ENCODE results near the gene GAREM1. TPM values are rescaled to one million over a fixed set of nuclear protein-coding genes. Genes with fewer than 3 reads are reported as not detected.

The GAREM1 gene
- total and polyA plus RNA-seq, 9 of the 15 experiments (the other 6 are each of a cell fraction or from before 2014, with no cell fraction given) = 0.03 to 0.33 (median 0.07) TPM; not detected in 1

DNA sequence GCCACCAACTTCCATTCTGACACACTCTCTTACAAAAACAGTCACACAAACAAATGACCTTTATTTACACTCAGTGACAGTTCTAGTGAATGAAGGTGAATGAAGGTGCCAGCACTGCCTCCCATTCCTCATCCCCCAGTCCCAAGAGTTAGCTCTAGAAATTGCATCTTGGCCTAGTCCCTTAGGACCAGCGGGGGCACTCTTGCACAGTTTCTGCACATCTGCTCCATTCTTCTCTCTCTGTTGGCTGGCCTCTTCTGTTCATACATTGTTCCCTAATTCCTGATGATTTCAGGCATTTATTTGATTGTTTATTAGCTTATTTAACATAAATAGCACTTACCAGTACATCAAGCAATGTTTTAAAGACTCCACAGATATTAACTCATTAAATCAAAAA is 30.9 kb downstream of the GAREM1 start:
- no peaks in the 10 kb centered on the region for H3K4me1 ChIP-seq (replicated peaks in 1 of 2; ENCODE audit: control insufficient read depth in 2 of 2, insufficient read depth in 2 of 2, low read length in 2 of 2)
- BruUV-seq (replicated peaks) = no TSS peak
- 0% methylated on average over 1 of the region's 1 CpG for WGBS (ENCODE audit: insufficient coverage, low coverage, missing lambda C conversion rate)
- no peak overlapping the region for H3K27ac ChIP-seq (ENCODE audit: extremely low read depth, low read depth, low read length)
- H3K79me2 ChIP-seq (ENCODE audit: control insufficient read depth, insufficient read depth, low read length) = no peaks in the 10 kb centered on the region
- no peak overlapping the region for H3K4me3 ChIP-seq
- H2AFZ ChIP-seq (ENCODE audit: low read depth, low read length) = no peak overlapping the region
- H3K9ac ChIP-seq (ENCODE audit: insufficient read depth in 1 of 2, low read depth in 2 of 2, low read length in 2 of 2) = no peak overlapping the region
- no peaks in the 10 kb centered on the region for H3K9me1 ChIP-seq (ENCODE audit: control insufficient read depth, insufficient read depth, low read length)
- DNase-seq (ENCODE audit: extremely low read depth in 1 of 4, low spot score in 3 of 4) (no peak), ATAC-seq (no peak), FAIRE-seq (no peak)
- intact Hi-C loops (cut with micrococcal nuclease) = no loop called here
- ChIA-PET CTCF (ENCODE audit: low intra/inter-chr PET ratio) (no interaction called here), POLR2A (no interaction called here)
- no peak overlapping the region for H3K4me2 ChIP-seq (ENCODE audit: insufficient read depth, low read length)
- H3K9me3 ChIP-seq (replicated peaks; ENCODE audit: control insufficient read depth, insufficient read depth, low read depth, low read length) = no peaks in the 10 kb centered on the region
- in situ Hi-C loops (cut with MboI) = no loop called here
- H4K20me1 ChIP-seq (replicated peaks; ENCODE audit: control insufficient read depth, insufficient read depth, low read length) = no peaks in the 10 kb centered on the region
- H3K36me3 ChIP-seq (ENCODE audit: control insufficient read depth, insufficient read depth, low read length) = no peaks in the 10 kb centered on the region
- no peaks in the 10 kb centered on the region for H3K27me3 ChIP-seq (ENCODE audit: control insufficient read depth in 2 of 2, insufficient read depth in 2 of 2, low read length in 2 of 2)
- TF ChIP-seq FOS (IDR thresholded peaks at IDR 0.05; ENCODE audit: extremely low read depth, insufficient read length) (no peak), IFI16 (CRISPR knock-in tag; IDR thresholded peaks at IDR 0.05) (no peak), ZC3H8 (IDR thresholded peaks at IDR 0.05) (no peak), DNMT1 (IDR thresholded peaks at IDR 0.05) (no peak), CBX3 (IDR thresholded peaks at IDR 0.05; ENCODE audit: borderline replicate concordance in 1 of 2, low read length in 2 of 2) (no peak), ZNF217 (CRISPR knock-in tag; IDR thresholded peaks at IDR 0.05) (no peak), U2AF2 (optimal IDR thresholded peaks at IDR 0.05; ENCODE audit: low read depth, low read length) (no peak), NONO (IDR thresholded peaks at IDR 0.05; ENCODE audit: low read depth in 2 of 2, low read length in 1 of 2) (no peak), CXXC5 (CRISPR knock-in tag; IDR thresholded peaks at IDR 0.05) (no peak), SIRT6 (IDR thresholded peaks at IDR 0.05; ENCODE audit: low read depth, low read length) (no peak), SRSF7 (optimal IDR thresholded peaks at IDR 0.05; ENCODE audit: low read depth, low read length) (no peak), MAZ (CRISPR knock-in tag; conservative IDR thresholded peaks at IDR 0.05 in 1 of 2, IDR thresholded peaks at IDR 0.05 in 1 of 2) (no peak)
- TF ChIP-seq, protein P1, sequence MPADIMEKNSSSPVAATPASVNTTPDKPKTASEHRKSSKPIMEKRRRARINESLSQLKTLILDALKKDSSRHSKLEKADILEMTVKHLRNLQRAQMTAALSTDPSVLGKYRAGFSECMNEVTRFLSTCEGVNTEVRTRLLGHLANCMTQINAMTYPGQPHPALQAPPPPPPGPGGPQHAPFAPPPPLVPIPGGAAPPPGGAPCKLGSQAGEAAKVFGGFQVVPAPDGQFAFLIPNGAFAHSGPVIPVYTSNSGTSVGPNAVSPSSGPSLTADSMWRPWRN (IDR thresholded peaks at IDR 0.05; ENCODE audit: low read depth) = no peak
- TF ChIP-seq, protein P2, sequence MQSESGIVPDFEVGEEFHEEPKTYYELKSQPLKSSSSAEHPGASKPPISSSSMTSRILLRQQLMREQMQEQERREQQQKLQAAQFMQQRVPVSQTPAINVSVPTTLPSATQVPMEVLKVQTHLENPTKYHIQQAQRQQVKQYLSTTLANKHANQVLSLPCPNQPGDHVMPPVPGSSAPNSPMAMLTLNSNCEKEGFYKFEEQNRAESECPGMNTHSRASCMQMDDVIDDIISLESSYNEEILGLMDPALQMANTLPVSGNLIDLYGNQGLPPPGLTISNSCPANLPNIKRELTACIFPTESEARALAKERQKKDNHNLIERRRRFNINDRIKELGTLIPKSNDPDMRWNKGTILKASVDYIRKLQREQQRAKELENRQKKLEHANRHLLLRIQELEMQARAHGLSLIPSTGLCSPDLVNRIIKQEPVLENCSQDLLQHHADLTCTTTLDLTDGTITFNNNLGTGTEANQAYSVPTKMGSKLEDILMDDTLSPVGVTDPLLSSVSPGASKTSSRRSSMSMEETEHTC (IDR thresholded peaks at IDR 0.05) = no peak
